ENCODE measurements around the gene MLLT6. TPM values are rescaled to one million over a fixed set of nuclear protein-coding genes. Genes with fewer than 3 reads are reported as not detected.

MLLT6 gene
- total and polyA plus RNA-seq, 12 donors = 17.3 to 104 (median 67.5) TPM

GRCh38 chr17:38730526-38731379, 25.7 kb downstream of the MLLT6 start:
- peak in 7 of 8 donors; percentile 22 to 67 (median 59) for ATAC-seq
- Histone ChIP-seq H3K27me3 (no peaks in the 10 kb centered on the region), H3K36me3 (peaks cover 0 to 49% (median 3%) of the 10 kb centered on the region in 9 donors), H3K4me3 (peak overlapping the region; percentile 51 to 88 (median 73)), H3K27ac (peak overlapping the region; percentile 65 to 97 (median 93)), H3K9me3 (no peaks in the 10 kb centered on the region), H3K4me1 (peaks cover 17 to 68% (median 50%) of the 10 kb centered on the region in 9 donors)
- WGBS, 2 donors = 15% methylated on average over 27 of the region's 27 CpGs
- no peak for TF ChIP-seq CTCF (IDR thresholded peaks at IDR 0.05)
- DNase-seq = peak; percentile 77 to 83
- intact Hi-C loops (cut with DNase I) = loop anchor here in 8 of 10 donors (1.0 to 10.0 kb wide), 9 partner anchors 16 to 176 kb away; partner anchors contain the start of genes PSMB3 (in 2 of the 8), MLLT6 (in 1 of the 8) and PCGF2 (in 1 of the 8)

- Histone ChIP-seq H3K36me3 (peaks cover 0 to 58% (median 6%) of the 10 kb centered on the region in 9 donors), H3K27ac (peak overlapping the region; percentile 9 to 97 (median 93)), H3K4me1 (peaks cover 17 to 74% (median 56%) of the 10 kb centered on the region in 9 donors), H3K27me3 (no peaks in the 10 kb centered on the region), H3K9me3 (no peaks in the 10 kb centered on the region), H3K4me3 (peak overlapping the region in 7 of 10 donors; percentile 67 to 88 (median 76))
- TF ChIP-seq CTCF (IDR thresholded peaks at IDR 0.05) = no peak
- intact Hi-C loops (cut with DNase I) = loop anchor here in 7 of 10 donors (2.0 to 10.0 kb wide), 8 partner anchors 15 to 177 kb away; partner anchors contain the start of genes MLLT6 (in 1 of the 7) and PCGF2 (in 1 of the 7)
- ATAC-seq = no peak
- no peak for DNase-seq
- whole genome bisulfite sequencing, 2 donors = 74 to 91% methylated on average over 8 of the region's 8 CpGs
These were observed 26.6 kb downstream of the MLLT6 start for GRCh38 chr17:38731526-38732294.

- WGBS, 2 donors = 59 to 68% methylated on average over 7 of the region's 7 CpGs
- Histone ChIP-seq H3K36me3 (peaks cover 0 to 59% (median 6%) of the 10 kb centered on the region in 9 donors), H3K9me3 (no peaks in the 10 kb centered on the region), H3K4me1 (peaks cover 17 to 74% (median 55%) of the 10 kb centered on the region in 9 donors), H3K27me3 (no peaks in the 10 kb centered on the region), H3K27ac (peak overlapping the region in 9 of 10 donors; percentile 79 to 97 (median 93)), H3K4me3 (no peak overlapping the region)
- peak in 4 of 8 donors; percentile 19 to 47 (median 28) for ATAC-seq
- intact Hi-C loops (cut with DNase I) = loop anchor here in 5 of 10 donors (2.0 to 10.0 kb wide), 5 partner anchors 35 to 178 kb away; no protein-coding TSS in a partner anchor
- no peak for TF ChIP-seq CTCF (IDR thresholded peaks at IDR 0.05)
- no peak for DNase-seq
These were observed 27.6 kb downstream of the MLLT6 start for GRCh38 chr17:38732376-38733281.

Data from heart right ventricle (tissue), 16 donors.